ENCODE measurements around the gene ZFP1.
A peak's percentile ranks its signal among the peaks of the same experiment; 100 is the strongest.
"Not testable (repeated sequence)": the region's sequence is repeated elsewhere in the genome, so short reads cannot be mapped to it uniquely, and the experiment has no call there.

ZFP1 gene

DNA sequence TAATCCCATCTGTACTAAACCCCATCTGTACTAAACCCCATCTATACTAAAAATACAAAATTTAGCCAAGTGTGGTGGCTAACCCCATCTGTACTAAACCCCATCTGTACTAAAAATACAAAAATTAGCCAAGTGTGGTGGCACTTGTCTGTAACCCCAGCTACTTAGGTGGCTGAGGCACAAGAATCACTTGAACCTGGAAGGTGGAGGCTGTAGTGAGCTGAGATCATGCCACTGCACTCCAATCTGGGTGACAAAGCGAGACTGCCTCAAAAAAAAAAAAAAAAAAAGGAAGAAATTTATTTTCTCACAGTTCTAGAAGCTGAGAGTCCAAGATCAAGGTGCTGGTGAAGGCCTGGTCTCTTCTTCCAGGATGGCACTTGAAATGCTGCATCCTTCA, 12.1 kb downstream of the ZFP1 start:
- no peak for DNase-seq

DNA sequence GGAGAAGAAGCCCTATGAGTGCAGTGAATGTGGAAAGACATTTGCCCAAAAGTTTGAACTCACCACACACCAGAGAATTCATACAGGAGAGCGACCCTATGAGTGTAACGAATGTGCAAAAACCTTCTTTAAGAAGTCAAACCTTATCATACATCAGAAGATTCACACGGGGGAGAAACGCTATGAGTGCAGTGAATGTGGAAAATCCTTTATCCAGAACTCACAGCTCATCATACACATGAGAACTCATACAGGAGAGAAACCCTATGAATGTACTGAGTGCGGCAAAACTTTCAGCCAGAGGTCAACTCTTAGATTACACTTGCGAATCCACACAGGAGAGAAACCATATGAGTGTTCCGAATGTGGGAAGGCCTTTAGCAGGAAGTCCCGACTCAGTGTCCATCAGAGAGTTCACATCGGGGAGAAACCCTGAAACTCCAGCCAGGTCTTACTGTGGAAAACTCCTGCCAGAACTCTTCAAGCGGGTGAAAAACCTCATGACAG, 21.6 kb downstream of the ZFP1 start:
- DNase-seq, result no peak

DNA sequence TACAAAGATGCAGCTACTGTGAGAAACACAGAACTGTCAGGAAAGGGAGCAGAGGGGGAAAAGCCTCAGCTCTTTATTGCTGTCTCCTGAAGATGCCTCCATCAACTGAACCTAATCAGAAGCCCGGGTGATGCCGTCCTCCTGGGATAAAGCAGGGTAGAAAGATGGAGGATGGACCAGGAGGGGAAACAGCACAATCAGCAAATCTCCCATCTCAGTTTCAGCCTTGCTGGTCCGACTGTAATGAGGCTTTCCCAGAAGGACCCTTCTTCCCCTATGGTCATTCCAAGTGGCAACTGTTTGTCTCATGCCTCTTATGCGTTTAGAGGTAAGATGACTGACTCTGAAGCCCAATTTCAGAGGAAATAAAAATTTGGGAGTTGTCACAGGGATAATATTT, 24.3 kb downstream of the ZFP1 start:
- no peak for DNase-seq

DNA sequence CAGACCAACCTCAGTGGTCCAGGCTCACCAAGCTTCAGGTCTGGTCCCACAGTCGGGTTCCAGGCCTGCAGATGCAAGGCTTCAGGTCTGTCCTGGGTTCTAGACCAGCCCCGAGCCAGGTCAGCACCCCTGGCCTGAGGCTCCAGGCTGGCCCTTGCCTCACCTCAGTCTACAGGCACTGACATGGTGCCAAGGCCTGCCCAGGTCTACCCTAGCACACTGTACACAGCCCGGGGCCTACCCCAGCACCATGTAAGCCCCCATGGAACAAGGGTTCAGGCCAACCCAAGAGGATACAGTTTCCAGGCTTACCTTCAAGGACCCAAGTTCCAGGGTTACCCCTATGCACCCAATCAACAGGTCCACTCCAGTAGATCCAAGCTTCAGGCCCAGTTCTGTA, 26.8 kb downstream of the ZFP1 start:
- no peak for DNase-seq

DNA sequence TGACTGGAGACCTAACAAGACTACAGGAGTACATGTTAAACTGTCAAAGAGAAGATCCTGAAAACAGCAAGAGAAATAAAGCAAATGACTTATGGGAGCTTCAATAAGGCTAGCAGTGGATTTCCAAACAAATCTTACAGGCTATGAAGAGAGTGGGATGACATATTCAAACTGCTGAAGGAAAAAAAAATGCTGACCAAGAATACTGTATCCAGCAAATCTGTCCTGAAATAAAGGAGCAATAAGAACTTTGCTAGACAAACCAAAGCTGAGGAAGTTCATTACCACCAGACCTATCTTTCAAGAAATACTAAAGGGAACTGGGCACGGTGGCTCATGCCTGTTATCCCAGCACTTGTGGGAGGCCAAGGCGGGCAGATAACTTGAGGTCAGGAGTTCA, 28.6 kb downstream of the ZFP1 start:
- no peak for DNase-seq

DNA sequence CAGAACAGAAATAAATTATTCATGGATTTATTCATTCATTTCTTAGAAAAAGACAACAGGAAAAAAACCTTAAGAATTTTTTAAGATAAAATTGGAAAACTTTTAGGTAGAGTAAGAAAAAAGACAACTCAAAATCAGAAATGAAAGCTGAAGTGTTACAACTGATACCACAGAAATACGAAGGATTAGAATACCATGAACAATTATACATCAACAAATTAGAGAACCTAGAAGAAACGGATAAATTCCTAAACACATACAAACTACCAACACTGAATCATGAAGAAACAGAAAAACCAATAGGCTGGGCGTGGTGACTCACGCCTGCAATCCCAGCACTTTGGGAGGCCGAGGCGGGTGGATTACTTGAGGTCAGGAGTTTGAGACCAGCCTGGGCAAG, 30.9 kb downstream of the ZFP1 start:
- no peak for DNase-seq

DNA sequence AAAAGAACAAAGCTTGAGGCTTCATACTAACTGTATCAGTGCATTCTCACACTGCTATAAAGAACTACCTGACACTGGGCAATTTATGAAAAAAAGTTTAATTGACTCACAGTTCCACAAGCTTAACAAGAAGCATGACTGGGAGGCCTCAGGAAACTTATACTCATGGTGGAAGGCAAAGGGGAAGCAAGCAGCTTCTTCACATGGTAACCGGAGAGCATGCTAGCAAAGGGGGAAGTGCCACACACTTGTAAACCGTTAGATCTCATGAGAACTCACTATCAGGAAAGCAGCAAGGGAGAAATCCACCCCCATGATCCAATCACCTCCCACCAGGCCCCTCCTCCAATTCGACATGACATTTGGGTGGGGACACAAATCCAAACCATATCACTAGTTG, 33.3 kb downstream of the ZFP1 start:
- no peak for DNase-seq

DNA sequence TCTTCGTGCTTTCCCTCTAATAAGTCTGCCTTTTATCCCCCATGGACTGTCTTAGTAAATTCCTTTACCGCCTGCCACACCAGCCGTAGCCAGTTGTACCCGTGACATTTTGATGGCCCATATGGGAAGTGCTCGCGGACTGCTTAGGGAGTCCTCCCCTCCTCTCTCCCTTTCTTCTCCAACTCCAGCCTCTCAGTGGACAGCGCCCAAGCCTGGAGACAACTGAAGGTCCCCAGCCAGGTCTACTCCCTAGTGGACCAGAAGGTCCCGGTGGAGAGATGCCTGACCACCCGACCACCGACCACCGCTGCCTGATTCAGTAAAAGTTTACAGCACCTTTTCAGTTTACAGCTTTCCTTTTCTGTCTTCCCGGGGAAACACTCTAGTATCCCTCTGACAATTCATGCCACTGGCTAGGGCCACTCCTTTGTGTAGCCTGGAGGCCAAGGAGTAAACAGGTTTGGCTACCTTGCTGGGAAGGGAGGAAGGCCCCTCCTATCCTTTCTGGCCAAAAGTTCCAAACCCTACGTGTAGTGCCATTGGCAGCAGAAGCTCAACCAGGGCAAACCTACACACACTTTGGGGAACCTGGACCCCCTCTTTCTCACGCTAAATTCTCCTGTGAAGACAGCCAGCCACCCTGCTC, 40.6 kb downstream of the ZFP1 start:
- no peak for DNase-seq

DNA sequence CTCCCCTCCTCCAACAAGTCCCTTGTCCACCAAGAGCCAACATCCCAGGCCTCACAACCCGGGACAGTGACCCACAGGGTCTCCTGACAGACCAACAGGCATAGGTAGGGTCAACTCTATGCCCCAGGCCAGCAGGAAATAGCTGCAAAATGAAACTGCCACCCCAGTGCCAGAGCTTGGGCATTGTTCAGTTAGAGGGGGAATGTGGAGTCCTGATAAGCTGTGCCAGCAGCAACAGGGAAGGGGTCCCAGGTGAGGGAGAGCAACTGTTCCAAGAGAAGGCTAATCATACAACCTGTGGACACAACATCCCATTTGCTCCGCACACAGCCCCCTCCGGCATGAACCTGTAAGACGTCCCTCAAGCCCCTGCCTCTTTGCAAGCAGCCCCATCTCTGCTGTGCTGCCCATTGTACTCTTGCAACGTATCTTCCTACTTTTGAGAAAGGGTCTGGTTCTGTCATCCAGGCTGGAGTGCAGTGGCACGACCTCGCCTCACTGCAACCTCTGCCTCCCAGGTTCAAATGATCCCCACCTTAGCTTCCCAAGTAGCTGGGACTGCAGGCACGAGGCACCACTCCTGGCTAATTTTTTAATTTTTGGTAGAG, 41.4 kb downstream of the ZFP1 start:
- no peak for DNase-seq

DNA sequence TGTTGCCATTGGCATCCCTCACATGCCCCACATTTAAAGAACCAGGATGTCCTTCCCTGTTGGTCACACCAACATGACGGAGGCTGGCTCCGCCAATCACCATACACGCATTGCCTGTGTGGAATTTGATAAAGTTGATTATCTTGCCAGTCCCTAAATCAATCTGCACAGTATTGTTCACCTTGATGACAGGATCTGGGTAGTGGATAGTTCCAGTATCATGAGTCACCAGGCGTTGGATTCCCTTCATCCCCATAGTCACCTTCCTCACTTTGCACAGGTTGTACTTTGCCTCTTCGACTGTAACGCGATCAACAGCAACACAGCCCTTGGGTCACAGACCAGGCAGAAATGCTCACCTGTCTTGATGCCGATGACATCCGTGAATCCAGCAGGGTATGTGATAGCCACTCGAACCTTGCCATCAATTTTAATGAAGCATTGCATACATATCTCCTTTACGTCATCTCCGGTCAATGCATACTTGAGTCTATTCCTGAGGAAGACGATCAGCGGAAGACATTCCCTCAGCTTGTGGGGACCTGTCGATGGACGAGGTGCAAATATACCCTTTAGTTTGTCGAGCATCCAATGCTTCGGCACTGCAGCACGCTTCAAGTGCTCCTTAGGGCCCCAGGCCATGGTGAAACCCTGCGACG, 44.4 kb downstream of the ZFP1 start:
- no peak for DNase-seq

DNA sequence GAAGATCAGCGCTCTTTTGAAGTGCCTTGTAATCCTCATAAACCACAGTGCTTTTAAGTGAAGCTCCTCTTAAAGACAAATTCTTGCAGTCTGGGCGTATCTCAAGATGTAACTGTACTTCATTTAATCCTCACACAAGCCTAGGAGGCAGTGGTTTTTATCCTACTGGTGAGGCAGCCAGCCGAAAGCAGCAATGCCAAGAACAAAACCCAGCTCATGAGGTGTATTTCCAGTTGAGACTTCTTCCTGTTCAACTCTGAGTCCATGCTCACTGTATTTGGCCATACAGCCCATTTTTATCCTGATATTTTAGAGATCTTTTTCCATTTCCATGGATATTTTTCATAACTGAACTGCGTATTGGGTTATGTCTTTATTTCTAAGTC, 44.9 kb downstream of the ZFP1 start:
- no peak for DNase-seq

DNA sequence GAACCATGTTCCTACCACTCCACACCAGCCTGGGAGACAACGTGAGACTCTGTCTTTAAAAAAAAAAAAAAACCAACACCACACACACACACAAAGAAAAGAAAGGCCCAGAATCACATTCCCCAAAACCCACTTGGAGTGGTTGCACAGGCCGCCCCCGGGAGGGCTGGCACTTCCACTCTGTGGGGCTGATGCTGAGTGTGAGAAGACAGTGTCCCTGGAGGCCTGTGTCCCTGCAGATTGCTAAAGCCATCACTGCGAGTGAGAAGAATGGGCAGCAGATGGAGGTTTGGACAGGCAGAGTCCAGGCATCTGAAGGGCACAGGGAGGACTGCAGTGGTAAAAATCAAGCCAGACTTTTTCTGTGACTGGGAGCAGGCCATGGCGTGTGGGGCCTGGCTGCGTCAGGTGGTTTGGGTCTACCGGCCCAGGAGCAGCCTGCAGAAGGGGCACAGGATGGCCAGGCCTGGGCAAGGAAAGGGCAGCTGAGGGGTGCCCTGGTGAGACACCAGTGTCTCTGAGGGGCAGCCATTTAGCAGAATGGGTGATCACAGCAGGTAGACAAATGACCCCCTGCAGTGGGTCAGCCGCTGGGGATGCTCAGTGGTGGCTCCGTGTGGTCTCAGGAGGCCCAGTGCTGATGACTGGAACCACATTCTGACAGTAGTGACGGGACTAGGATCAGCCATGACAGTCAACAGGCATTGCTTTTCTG, 45.6 kb downstream of the ZFP1 start:
- no peak for DNase-seq

DNA sequence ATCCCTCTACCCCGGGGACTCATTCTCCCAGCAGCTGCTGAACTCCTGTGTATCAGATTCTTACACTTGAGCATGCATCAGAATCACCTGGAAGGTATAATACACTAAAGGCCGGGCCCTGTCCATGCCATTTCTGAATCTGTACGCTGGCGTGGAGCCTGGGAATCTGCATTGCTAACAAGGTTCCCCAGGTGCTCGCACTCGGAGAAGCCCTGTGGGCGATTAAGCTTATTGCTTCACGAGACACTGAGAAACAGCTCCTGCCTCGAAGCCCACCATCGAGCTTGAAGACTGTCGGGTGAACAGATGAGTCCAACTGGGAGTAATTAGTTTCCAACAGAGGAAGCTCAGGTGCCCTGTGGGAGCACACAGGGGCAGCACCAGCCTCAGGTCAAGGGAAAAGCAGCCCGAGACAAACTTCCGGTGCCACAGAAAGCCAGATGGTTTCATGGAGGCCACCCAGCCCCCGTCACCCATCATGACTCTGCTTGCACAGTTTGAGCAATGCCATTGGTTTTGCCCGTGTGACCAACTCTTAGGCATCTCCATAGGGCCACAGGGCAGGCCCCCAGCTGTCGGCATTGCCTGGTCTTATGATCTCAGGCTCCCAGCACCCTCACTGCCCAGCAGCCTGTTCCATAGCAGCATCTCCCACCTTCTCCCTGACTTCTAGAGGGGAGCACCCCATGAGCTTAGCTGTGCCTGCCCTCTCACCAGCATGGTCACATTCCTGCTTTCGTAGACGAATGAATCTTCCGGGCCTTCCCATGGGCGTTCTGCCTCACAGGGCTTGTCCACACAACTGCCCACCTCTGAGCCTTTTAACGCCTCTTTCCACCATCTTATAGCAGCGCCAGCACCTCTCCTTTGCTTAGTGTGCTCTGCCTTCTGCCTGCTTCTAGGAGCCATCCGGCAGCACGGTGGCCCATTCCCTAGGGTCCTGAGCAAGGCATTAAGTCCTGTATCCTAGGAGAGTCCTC, 47.8 kb downstream of the ZFP1 start:
- DNase-seq, result no peak

DNA sequence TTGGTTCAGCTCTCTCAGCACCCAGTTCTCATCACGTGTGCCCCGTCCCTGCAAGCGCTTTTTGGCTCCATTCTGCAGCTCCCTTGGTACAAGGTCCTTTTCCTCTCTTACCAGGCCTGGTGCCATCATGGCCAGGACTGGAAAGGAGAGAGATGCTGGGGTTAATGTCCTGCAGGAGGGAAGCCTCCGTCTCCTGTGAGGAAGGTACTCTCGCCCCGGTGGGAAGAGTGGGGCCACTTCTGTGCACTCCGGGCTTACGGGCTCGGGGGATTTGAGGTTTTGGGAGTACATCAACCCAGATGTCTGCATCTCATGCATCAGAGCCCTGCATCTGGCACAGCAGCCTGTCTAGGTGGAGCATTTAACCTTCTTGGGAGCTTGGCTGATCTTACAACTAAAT, 48.5 kb downstream of the ZFP1 start:
- no peak for DNase-seq

DNA sequence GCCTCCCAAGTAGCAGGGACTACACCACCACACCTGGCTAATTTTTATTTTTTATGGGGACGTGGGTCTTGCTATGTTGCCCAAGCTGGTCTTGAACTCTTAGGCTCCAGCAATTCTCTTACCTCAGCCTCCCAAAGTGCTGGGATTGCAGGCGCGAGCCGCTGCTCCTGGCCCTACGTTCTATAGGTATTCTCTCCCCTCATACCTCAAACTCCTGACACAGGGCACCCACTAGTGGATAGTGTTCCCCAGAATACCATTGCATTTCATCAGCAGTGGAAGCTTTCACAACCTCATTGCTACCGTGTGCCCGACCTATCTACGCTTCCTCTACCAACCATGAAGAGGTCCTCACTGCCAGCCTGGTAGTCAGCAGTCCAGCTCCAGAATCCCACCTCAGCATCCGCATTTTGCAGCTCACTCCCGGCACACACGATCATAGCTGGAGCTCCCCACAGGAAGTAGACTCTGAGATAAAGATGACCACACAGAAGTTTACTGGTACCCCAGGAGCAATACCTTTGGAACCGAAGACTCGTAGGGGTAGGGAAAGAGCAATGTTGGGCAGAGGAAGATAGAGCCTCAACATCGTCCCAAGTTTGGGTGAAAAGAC, 49.3 kb downstream of the ZFP1 start:
- no peak for DNase-seq

DNA sequence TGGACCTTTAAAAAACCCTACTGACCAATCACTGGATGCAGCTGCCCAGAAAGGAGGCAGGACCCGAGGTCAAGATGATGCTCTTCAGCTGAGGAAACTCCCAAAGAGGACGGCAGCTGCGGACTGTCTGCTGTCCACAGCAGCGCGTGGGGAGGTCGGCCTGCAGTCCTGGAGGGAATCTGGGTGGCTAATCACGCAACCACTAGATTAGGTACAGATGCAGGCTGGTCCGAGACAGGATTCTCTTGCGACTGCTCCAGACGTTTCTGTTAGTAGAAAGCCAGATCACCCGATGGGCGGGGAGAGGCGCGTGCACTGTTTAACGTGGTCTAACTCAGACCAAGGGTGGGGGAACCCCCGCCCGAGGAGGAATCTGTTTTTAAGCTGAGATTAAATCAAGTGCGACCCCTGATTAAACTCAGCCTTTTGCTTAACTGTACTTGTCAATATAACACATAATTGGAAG, 49.8 kb downstream of the ZFP1 start:
- DNase-seq, result peak; percentile 38

DNA sequence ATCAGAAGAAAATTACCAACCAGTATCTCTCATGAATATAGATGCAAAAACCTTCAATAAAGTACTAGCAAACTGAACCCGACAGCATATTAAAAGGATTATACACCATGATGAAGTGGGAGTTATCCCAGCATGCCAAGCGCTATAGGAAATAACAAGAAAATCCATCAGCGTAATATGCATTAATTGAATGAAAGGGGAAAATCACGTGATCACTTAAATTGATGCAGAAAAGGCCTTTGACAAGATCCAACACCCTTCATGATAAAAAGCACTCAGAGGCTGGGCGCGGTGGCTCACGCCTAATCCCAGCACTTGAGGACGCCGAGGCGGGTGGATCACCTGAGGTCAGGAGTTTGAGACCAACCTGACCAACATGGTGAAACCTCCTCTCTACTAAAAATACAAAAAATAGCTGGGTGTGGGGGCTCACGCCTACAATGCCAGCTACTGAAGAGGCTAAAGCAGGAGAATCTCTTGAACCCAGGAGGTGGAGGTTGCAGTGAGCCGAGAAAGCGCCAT, 53.8 kb downstream of the ZFP1 start:
- DNase-seq, result no peak

DNA sequence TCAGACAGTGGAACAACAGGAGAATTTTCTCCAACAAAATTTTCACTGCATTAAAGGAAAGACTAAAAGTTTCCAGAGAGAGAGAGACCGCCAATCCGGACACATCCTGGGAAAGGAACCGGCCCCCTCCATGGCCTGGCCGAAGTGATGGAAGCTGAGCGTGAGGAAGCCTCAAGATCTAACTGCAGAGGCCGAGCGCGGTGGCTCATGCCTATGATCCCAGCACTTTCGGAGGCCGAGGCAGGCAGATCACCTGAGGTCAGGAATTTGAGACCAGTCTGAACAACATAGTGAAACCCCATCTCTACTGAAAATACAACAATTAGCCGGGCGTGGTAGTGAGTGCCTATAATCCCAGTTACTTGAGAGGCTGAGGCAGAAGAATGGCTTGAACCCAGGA, 54.8 kb downstream of the ZFP1 start:
- DNase-seq, result no peak

DNA sequence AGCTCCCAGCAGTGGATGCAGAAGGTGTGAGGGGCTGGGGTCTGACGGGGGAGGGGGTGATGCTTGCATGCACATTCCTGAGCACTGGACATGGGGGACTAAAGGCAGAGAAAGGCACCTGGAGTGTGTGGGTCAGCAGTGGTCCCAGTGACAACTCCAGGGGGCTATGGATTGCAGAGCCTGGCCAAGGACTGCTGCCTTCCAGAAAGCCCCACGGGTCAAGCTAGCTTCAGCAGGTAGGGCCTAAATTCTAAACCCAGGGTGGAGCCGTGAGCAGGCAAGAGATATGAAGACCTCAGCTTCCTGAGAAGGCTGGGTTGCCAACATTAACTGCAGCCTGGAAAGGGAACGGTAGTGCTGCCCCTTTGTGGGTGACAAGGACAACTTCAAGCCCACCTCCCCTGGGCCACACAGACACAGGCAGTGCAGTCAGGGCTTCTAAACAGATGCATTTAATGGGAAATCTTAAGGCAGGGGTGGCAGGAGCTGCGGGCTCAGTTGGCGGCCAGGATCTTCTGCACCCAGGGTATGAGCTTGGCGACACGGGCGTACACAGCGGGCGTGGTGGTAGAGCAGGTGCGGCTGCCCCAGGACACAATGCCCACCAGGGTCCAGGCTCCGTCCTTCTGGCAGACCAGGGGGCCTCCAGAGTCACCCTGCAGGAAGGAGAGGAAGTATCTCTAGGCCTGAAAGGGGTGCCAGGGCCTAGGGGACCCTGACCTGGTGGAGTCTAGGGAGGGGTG, 55.5 kb downstream of the ZFP1 start:
- no peak for DNase-seq

DNA sequence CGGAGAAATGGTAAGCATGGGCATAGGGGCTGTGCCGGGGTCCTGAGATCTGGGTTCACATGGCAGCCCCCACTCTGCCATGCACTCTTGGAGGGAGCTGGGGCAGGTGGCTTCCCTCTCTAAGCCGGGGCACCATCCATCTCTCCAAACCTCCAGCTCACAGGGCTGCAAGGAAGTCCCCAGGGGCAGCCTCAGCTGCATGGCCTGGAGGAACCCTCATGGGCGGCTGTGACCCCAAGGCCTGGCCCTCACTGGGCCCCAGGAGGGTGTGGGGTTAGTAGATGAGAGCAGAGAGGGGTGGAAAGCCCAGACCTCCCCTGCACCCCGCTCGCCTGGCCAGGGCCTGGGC, 56.1 kb downstream of the ZFP1 start:
- no peak for DNase-seq

DNA sequence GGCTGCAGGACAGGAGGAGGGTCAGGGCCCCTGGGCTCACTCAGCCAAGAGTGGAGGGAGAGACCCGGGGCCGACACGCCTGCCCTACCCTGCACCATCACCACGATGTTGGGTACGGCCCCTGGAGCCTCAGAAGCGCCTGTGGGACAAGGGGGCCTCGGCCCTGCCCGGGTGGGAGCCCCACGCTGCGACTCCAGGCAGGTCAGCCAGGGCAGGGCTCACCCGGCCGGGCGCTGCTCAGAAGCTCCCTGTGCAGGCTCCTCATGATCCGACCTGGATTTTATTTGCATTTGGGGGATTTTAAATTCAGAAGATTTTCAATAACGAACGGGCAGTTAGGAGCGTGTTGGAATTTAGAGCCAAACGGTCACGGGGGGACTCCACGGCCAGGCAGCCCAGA, 56.6 kb downstream of the ZFP1 start:
- not testable (repeated sequence) for DNase-seq

All from fibroblast of skin of abdomen (primary cell).